ENCODE data around the gene PCDHGB2. TPM values are rescaled to one million over a fixed set of nuclear protein-coding genes. Genes with fewer than 3 reads are reported as not detected.
A peak's percentile ranks its signal among the peaks of the same experiment; 100 is the strongest.
"Not testable (repeated sequence)": the region's sequence is repeated elsewhere in the genome, so short reads cannot be mapped to it uniquely, and the experiment has no call there.

Gene PCDHGB2
- total RNA-seq, 1 donor from 2014 or later = 8.3 TPM

- H3K4me3 ChIP-seq = peak overlapping the region in 1 of 2 donors; percentile 14
- intact Hi-C loops (cut with DNase I) = no loop called here
- TF ChIP-seq CTCF (IDR thresholded peaks at IDR 0.05) (no peak), POLR2A (IDR thresholded peaks at IDR 0.05) (no peak), POLR2AphosphoS5 (IDR thresholded peaks at IDR 0.05; ENCODE audit: insufficient read depth in 1 of 2, low read depth in 1 of 2) (no peak)
Measured at GRCh38 chr5:141403387-141403786, 43.6 kb downstream of the PCDHGB2 start.

DNA sequence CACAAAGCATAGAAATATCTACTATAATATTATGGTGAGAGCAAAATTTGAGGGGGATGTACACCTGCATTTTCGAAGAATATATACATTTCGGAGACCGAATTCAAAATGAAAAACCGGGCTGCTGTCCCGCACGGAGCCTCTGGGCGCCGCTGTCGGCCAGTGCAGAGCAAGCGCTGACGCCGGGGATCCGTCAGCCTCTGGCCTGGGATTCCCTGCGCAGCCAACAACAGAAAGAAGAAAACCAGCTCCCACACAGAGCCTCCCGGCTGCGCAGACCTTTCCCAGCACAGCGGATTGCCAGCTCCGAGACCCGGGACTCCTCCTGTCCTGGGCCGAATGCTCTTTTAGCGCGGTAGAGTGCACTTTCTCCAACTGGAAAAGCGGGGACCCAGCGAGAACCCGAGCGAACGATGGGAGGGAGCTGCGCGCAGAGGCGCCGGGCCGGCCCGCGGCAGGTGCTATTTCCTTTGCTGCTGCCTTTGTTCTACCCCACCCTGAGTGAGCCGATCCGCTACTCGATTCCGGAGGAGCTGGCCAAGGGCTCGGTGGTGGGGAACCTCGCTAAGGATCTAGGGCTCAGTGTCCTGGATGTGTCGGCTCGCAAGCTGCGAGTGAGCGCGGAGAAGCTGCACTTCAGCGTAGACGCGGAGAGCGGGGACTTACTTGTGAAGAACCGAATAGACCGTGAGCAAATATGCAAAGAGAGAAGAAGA, 48.2 kb downstream of the PCDHGB2 start, which contains the start of gene PCDHGB6:
Gene PCDHGB6, plus strand, starts transcription at position 232 of the 716 bp plus-strand sequence. Its CDS starts 182 bp downstream, at position 414.
- H3K36me3 ChIP-seq; intact Hi-C loops (cut with DNase I); H3K4me1 ChIP-seq; H3K27me3 ChIP-seq; H3K27ac ChIP-seq; DNase-seq (ENCODE audit: extremely low spot score in 2 of 2): not testable (repeated sequence)
- H3K4me3 ChIP-seq = peak within 1 kb of the TSS; percentile 5 to 13
- peaks cover 87% of the 10 kb centered on the region for H3K9me3 ChIP-seq
- TF ChIP-seq CTCF (IDR thresholded peaks at IDR 0.05) = peak in 1 of 3 experiments; percentile 22

More at GRCh38 chr5:141403387-141403786, 43.6 kb downstream of the PCDHGB2 start:
- no peaks in the 10 kb centered on the region for H3K4me1 ChIP-seq
- peaks cover 82% of the 10 kb centered on the region for H3K9me3 ChIP-seq
- no peak for DNase-seq (ENCODE audit: extremely low spot score in 2 of 2)
- no peak overlapping the region for H3K27ac ChIP-seq
- peaks cover 0 to 20% of the 10 kb centered on the region in 2 donors for H3K36me3 ChIP-seq
- H3K27me3 ChIP-seq = no peaks in the 10 kb centered on the region

DNA sequence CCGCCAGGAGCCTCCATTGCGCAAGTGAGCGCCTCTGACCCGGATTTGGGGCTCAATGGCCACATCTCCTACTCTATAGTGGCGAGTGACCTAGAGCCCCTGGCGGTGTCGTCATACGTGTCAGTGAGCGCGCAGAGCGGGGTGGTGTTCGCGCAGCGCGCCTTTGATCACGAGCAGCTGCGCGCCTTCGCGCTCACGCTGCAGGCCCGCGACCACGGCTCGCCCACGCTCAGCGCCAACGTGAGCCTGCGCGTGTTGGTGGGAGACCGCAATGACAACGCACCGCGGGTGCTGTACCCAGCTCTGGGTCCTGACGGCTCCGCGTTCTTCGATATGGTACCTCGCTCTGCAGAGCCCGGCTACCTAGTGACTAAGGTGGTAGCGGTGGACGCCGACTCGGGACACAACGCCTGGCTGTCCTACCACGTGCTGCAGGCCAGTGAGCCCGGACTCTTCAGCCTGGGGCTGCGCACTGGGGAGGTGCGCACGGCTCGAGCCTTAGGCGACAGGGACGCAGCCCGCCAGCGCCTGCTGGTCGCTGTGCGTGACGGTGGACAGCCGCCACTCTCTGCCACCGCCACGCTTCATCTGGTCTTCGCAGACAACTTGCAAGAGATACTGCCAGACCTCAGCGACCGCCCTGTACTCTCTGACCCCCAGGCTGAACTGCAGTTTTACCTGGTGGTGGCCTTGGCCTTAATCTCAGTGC, 50.0 kb downstream of the PCDHGB2 start:
- H3K27me3 ChIP-seq = no peaks in the 10 kb centered on the region
- TF ChIP-seq CTCF (IDR thresholded peaks at IDR 0.05) (no peak), POLR2A (IDR thresholded peaks at IDR 0.05) (no peak), POLR2AphosphoS5 (IDR thresholded peaks at IDR 0.05; ENCODE audit: insufficient read depth in 1 of 2, low read depth in 1 of 2) (no peak)
- DNase-seq (ENCODE audit: extremely low spot score in 2 of 2) = no peak
- no peak overlapping the region for H3K27ac ChIP-seq
- H3K4me3 ChIP-seq = no peak overlapping the region
- no peaks in the 10 kb centered on the region for H3K4me1 ChIP-seq
- peaks cover 0 to 6% of the 10 kb centered on the region in 2 donors for H3K36me3 ChIP-seq
- intact Hi-C loops (cut with DNase I) = loop anchor here (10.0 kb wide), 2 partner anchors 115 to 155 kb away; no protein-coding TSS in a partner anchor
- H3K9me3 ChIP-seq = peaks cover 87% of the 10 kb centered on the region

GRCh38 chr5:141411575-141411974, 51.8 kb downstream of the PCDHGB2 start:
- no peaks in the 10 kb centered on the region for H3K27me3 ChIP-seq
- intact Hi-C loops (cut with DNase I) = loop anchor here (10.0 kb wide), 2 partner anchors 113 to 153 kb away; no protein-coding TSS in a partner anchor
- H3K27ac ChIP-seq = no peak overlapping the region
- H3K4me3 ChIP-seq = no peak overlapping the region
- TF ChIP-seq CTCF (IDR thresholded peaks at IDR 0.05) = no peak
- no peak for TF ChIP-seq POLR2AphosphoS5 (IDR thresholded peaks at IDR 0.05; ENCODE audit: insufficient read depth in 1 of 2, low read depth in 1 of 2)
- TF ChIP-seq POLR2A (IDR thresholded peaks at IDR 0.05) = no peak
- no peak for DNase-seq (ENCODE audit: extremely low spot score in 2 of 2)
- peaks cover 81% of the 10 kb centered on the region for H3K9me3 ChIP-seq
- H3K36me3 ChIP-seq = peaks cover 0 to 6% of the 10 kb centered on the region in 2 donors
- no peaks in the 10 kb centered on the region for H3K4me1 ChIP-seq

Other genes starting within 250 kb of the PCDHGB2 start
- gene PCDHB4, start 238.2 kb upstream of the PCDHGB2 start, total RNA-seq = 8.3 TPM
- gene PCDHB5, start 224.8 kb upstream of the PCDHGB2 start, total RNA-seq = 2.9 TPM
- not detected for gene PCDHB6, start 209.9 kb upstream of the PCDHGB2 start, total RNA-seq
- gene PCDHB7, start 187.3 kb upstream of the PCDHGB2 start, total RNA-seq = 0.98 TPM
- 0.25 TPM for gene PCDHB8, start 182.2 kb upstream of the PCDHGB2 start, total RNA-seq
- gene PCDHB16, start 177.6 kb upstream of the PCDHGB2 start, total RNA-seq = 12.3 TPM
- 3.7 TPM for gene PCDHB9, start 172.8 kb upstream of the PCDHGB2 start, total RNA-seq
- 3.2 TPM for gene PCDHB10, start 167.6 kb upstream of the PCDHGB2 start, total RNA-seq
- 2.2 TPM for gene PCDHB11, start 160.4 kb upstream of the PCDHGB2 start, total RNA-seq
- gene PCDHB12, start 151.3 kb upstream of the PCDHGB2 start, total RNA-seq = 2.5 TPM
- gene PCDHB13, start 146.1 kb upstream of the PCDHGB2 start, total RNA-seq = 3.7 TPM
- 4.2 TPM for gene PCDHB14, start 136.7 kb upstream of the PCDHGB2 start, total RNA-seq
- gene PCDHB15, start 114.6 kb upstream of the PCDHGB2 start, total RNA-seq = 3.2 TPM
- not detected for gene SLC25A2, start 55.9 kb upstream of the PCDHGB2 start, total RNA-seq
- 53.8 TPM for gene TAF7, start 39.2 kb upstream of the PCDHGB2 start, total RNA-seq
- not detected for gene PCDHGA1, start 29.5 kb upstream of the PCDHGB2 start, total RNA-seq
- gene PCDHGA2, start 21.2 kb upstream of the PCDHGB2 start, total RNA-seq = 6.1 TPM
- 3.4 TPM for gene PCDHGA3, start 16.2 kb upstream of the PCDHGB2 start, total RNA-seq
- 3.9 TPM for gene PCDHGB1, start 9.9 kb upstream of the PCDHGB2 start, total RNA-seq
- 3.9 TPM for gene PCDHGA4, start 5.0 kb upstream of the PCDHGB2 start, total RNA-seq
- 8.6 TPM for gene PCDHGA5, start 4.2 kb downstream of the PCDHGB2 start, total RNA-seq
- gene PCDHGB3, start 10.2 kb downstream of the PCDHGB2 start, total RNA-seq = 5.4 TPM
- gene PCDHGA6, start 13.9 kb downstream of the PCDHGB2 start, total RNA-seq = 6.4 TPM
- gene PCDHGA7, start 22.7 kb downstream of the PCDHGB2 start, total RNA-seq = 5.2 TPM
- 10.3 TPM for gene PCDHGB4, start 27.7 kb downstream of the PCDHGB2 start, total RNA-seq
- 6.4 TPM for gene PCDHGA8, start 32.6 kb downstream of the PCDHGB2 start, total RNA-seq
- gene PCDHGB5, start 38.0 kb downstream of the PCDHGB2 start, total RNA-seq = 15.0 TPM
- gene PCDHGA9, start 42.8 kb downstream of the PCDHGB2 start, total RNA-seq = 8.8 TPM
- 12.5 TPM for gene PCDHGB6, start 48.0 kb downstream of the PCDHGB2 start, total RNA-seq
- 10.6 TPM for gene PCDHGA10, start 53.0 kb downstream of the PCDHGB2 start, total RNA-seq
- gene PCDHGB7, start 57.7 kb downstream of the PCDHGB2 start, total RNA-seq = 14.2 TPM
- 6.6 TPM for gene PCDHGA11, start 61.1 kb downstream of the PCDHGB2 start, total RNA-seq
- gene PCDHGA12, start 70.5 kb downstream of the PCDHGB2 start, total RNA-seq = 10.6 TPM
- gene PCDHGC3, start 116.0 kb downstream of the PCDHGB2 start, total RNA-seq = 78.3 TPM
- gene PCDHGC4, start 125.0 kb downstream of the PCDHGB2 start, total RNA-seq = 4.9 TPM
- gene PCDHGC5, start 129.1 kb downstream of the PCDHGB2 start, total RNA-seq = 3.4 TPM